NT2/D1 (cell line): ENCODE data around the gene CYP39A1.

Experiments
- SUZ12 ChIP-seq: IDR thresholded peaks from 2 replicates; pipeline ENCODE4 v1.6.1; 2011; ENCODE audit not compliant: insufficient read length, insufficient read depth; ENCODE audit errors: extremely low read depth
- YY1 ChIP-seq: IDR thresholded peaks from 2 replicates; pipeline ENCODE4 v1.6.1; 2011; ENCODE audit not compliant: insufficient read length, insufficient read depth
- ZNF274 ChIP-seq: IDR thresholded peaks from 2 replicates; pipeline ENCODE4 v1.6.1; 2011; ENCODE audit warnings: mild to moderate bottlenecking, low read depth, low read length

DNA sequence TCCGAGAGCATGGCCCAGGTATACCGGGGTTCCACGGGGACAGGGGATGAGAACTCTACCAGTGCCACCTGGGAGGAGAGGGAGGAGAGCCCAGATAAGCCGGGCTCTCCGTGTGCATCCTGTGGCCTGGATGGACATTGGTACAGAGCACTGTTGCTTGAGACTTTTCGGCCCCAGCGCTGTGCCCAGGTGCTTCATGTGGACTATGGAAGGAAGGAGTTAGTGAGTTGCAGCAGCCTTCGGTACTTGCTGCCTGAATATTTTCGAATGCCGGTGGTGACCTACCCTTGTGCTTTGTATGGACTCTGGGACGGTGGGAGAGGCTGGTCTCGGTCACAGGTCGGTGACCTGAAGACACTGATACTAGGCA lies 36.3 kb upstream of the CYP39A1 start:
- TF ChIP-seq ZNF274 (no peak), SUZ12 (no peak), YY1 (no peak)
